SK-N-SH treated with all-trans-retinoic acid at 6 μM for 48 hours (cell line): Measurements from ENCODE around the gene HSD11B1L.

Experiments
- ATAC-seq: fragments of 200-7000 bp; cut with Tn5 transposase; 3 replicates; pipeline ENCODE4 v1.9.1; 2020; ENCODE audit warnings: mild to moderate bottlenecking, moderate library complexity
- BACH2 ChIP-seq: fragments of 250-450 bp; sonication (Bioruptor Pico); IDR thresholded peaks from 2 replicates; pipeline ENCODE4 v1.9.0; 2021; ENCODE audit warnings: mild to moderate bottlenecking, borderline replicate concordance
- CREB5 ChIP-seq: fragments of 250-450 bp; sonication (Bioruptor Pico); IDR thresholded peaks from 2 replicates; pipeline ENCODE4 v1.5.1; 2020; ENCODE audit warnings: low read depth, mild to moderate bottlenecking, moderate library complexity
- CSDC2 ChIP-seq: fragments of 250-450 bp; sonication (Bioruptor Pico); IDR thresholded peaks from 2 replicates; pipeline ENCODE4 v1.5.0; 2020; ENCODE audit warnings: mild to moderate bottlenecking, moderate library complexity
- CSRNP3 ChIP-seq: fragments of 250-450 bp; sonication (Bioruptor Pico); IDR thresholded peaks from 2 replicates; pipeline ENCODE4 v1.5.1; 2021; ENCODE audit warnings: mild to moderate bottlenecking, moderate library complexity
- ESRRG ChIP-seq: fragments of 250-450 bp; sonication (Bioruptor Pico); IDR thresholded peaks from 2 replicates; pipeline ENCODE4 v1.6.1; 2021; ENCODE audit warnings: mild to moderate bottlenecking
- GLIS3 ChIP-seq: fragments of 250-450 bp; sonication (Bioruptor Pico); IDR thresholded peaks from 2 replicates; pipeline ENCODE4 v1.5.0; 2020; ENCODE audit warnings: mild to moderate bottlenecking, moderate library complexity
- ISL1 ChIP-seq: fragments of 250-450 bp; sonication (Bioruptor Pico); IDR thresholded peaks from 2 replicates; pipeline ENCODE4 v2.1.2; 2022; ENCODE audit warnings: mild to moderate bottlenecking, moderate library complexity
- OSR1 ChIP-seq: fragments of 250-450 bp; sonication (Bioruptor Pico); IDR thresholded peaks from 2 replicates; pipeline ENCODE4 v1.8.0; 2022; ENCODE audit warnings: moderate library complexity, mild to moderate bottlenecking, inconsistent platforms
- PATZ1 ChIP-seq: fragments of 250-450 bp; sonication (Bioruptor Pico); IDR thresholded peaks from 2 replicates; pipeline ENCODE4 v1.8.0; 2020; ENCODE audit warnings: mild to moderate bottlenecking, moderate library complexity, borderline replicate concordance
- POU6F1 ChIP-seq: fragments of 250-450 bp; sonication (Bioruptor Pico); IDR thresholded peaks from 2 replicates; pipeline ENCODE4 v1.8.0; 2021; ENCODE audit warnings: low read depth, mild to moderate bottlenecking, moderate library complexity, borderline replicate concordance
- PPARA ChIP-seq: fragments of 250-450 bp; sonication (Bioruptor Pico); IDR thresholded peaks from 2 replicates; pipeline ENCODE4 v1.5.0; 2020; ENCODE audit warnings: mild to moderate bottlenecking, borderline replicate concordance
- RARB ChIP-seq: fragments of 250-450 bp; sonication (Bioruptor Pico); IDR thresholded peaks from 2 replicates; pipeline ENCODE4 v1.8.0; 2021; ENCODE audit warnings: mild to moderate bottlenecking, moderate library complexity
- SNAI2 ChIP-seq: fragments of 250-450 bp; sonication (Bioruptor Pico); IDR thresholded peaks from 2 replicates; pipeline ENCODE4 v1.5.0; 2020; ENCODE audit warnings: mild to moderate bottlenecking, moderate library complexity
- TCF4 ChIP-seq: fragments of 250-450 bp; sonication (Bioruptor Pico); IDR thresholded peaks from 2 replicates; pipeline ENCODE4 v1.8.0; 2021; ENCODE audit warnings: mild to moderate bottlenecking, moderate library complexity, borderline replicate concordance
- TOX ChIP-seq: fragments of 250-450 bp; sonication (Bioruptor Pico); IDR thresholded peaks from 2 replicates; pipeline ENCODE4 v1.8.0; 2021; ENCODE audit warnings: mild to moderate bottlenecking, moderate library complexity, borderline replicate concordance
- ZC3H10 ChIP-seq: fragments of 250-450 bp; sonication (Bioruptor Pico); IDR thresholded peaks from 2 replicates; pipeline ENCODE4 v1.5.1; 2021; ENCODE audit warnings: mild to moderate bottlenecking, moderate library complexity
- ZFP30 ChIP-seq: fragments of 450-650 bp; formaldehyde crosslinking; IDR thresholded peaks from 2 replicates; pipeline ENCODE4 v1.5.0; 2022; ENCODE audit warnings: mild to moderate bottlenecking, moderate library complexity
- ZNF565 ChIP-seq: fragments of 450-650 bp; formaldehyde crosslinking; conservative IDR thresholded peaks from 2 replicates; pipeline ENCODE4 v1.5.0; 2020; ENCODE audit warnings: low read depth, mild to moderate bottlenecking, moderate library complexity
- ZNF70 ChIP-seq: fragments of 450-650 bp; formaldehyde crosslinking; IDR thresholded peaks from 2 replicates; pipeline ENCODE4 v1.5.0; 2020; ENCODE audit warnings: mild to moderate bottlenecking, moderate library complexity
- ZNF8 ChIP-seq: fragments of 450-650 bp; formaldehyde crosslinking; IDR thresholded peaks from 2 replicates; pipeline ENCODE4 v1.5.0; 2020; ENCODE audit warnings: mild to moderate bottlenecking, moderate library complexity

Gene HSD11B1L

GRCh38 chr19:5671600-5671999 is 9.2 kb upstream of the HSD11B1L start:
- TF ChIP-seq ZFP30 (CRISPR knock-in tag), result no peak
- no peak for TF ChIP-seq RARB
- TF ChIP-seq CREB5 (CRISPR knock-in tag), result no peak
- TF ChIP-seq ZNF70 (CRISPR knock-in tag), result no peak
- no peak for TF ChIP-seq ZC3H10 (CRISPR knock-in tag)
- TF ChIP-seq CSDC2 (CRISPR knock-in tag), result no peak
- TF ChIP-seq ZNF8 (CRISPR knock-in tag), result no peak
- no peak for TF ChIP-seq POU6F1 (CRISPR knock-in tag)
- no peak for TF ChIP-seq CSRNP3 (CRISPR knock-in tag)
- TF ChIP-seq TOX (CRISPR knock-in tag), result no peak
- no peak for TF ChIP-seq PPARA
- TF ChIP-seq ESRRG (CRISPR knock-in tag), result no peak
- no peak for TF ChIP-seq TCF4 (CRISPR knock-in tag)
- TF ChIP-seq BACH2 (CRISPR knock-in tag), result no peak
- TF ChIP-seq SNAI2 (CRISPR knock-in tag), result no peak
- TF ChIP-seq ZNF565 (CRISPR knock-in tag), result no peak
- TF ChIP-seq ISL1 (CRISPR knock-in tag), result no peak
- TF ChIP-seq GLIS3 (CRISPR knock-in tag), result no peak
- TF ChIP-seq, all 23 proteins: peak for 0

GRCh38 chr19:5672708-5673459 is 7.9 kb upstream of the HSD11B1L start:
- no peak for ATAC-seq
- TF ChIP-seq CSDC2 (CRISPR knock-in tag) (no peak), GLIS3 (CRISPR knock-in tag) (no peak)

More at GRCh38 chr19:5671600-5671999, 9.2 kb upstream of the HSD11B1L start:
- ATAC-seq, result no peak

GRCh38 chr19:5673752-5674151 is 7.1 kb upstream of the HSD11B1L start:
- ATAC-seq, result no peak
- TF ChIP-seq RARB, result no peak
- no peak for TF ChIP-seq ZNF8 (CRISPR knock-in tag)
- no peak for TF ChIP-seq SNAI2 (CRISPR knock-in tag)
- no peak for TF ChIP-seq ISL1 (CRISPR knock-in tag)
- TF ChIP-seq PATZ1 (CRISPR knock-in tag), result no peak
- TF ChIP-seq OSR1, result no peak

GRCh38 chr19:5674714-5675113 is 6.1 kb upstream of the HSD11B1L start:
- TF ChIP-seq GLIS3 (CRISPR knock-in tag) (no peak), OSR1 (no peak), CREB5 (CRISPR knock-in tag) (no peak)
- TF ChIP-seq, all 23 proteins: peak for 0

More at GRCh38 chr19:5674714-5675113, 6.1 kb upstream of the HSD11B1L start:
- ATAC-seq, result no peak
